Measurements from ENCODE around the gene SCO1.

Gene SCO1

GRCh38 chr17:10668775-10669174 lies 28.6 kb downstream of the SCO1 start:
- TF ChIP-seq CTCF (conservative IDR thresholded peaks at IDR 0.05; ENCODE audit: low read depth, low read length) = no peak
- no peak overlapping the region for H3K4me3 ChIP-seq (ENCODE audit: low read length)
- peak; percentile 51 for DNase-seq (ENCODE audit: low read depth)

- H3K4me3 ChIP-seq (ENCODE audit: low read length) = no peak overlapping the region
- no peak for DNase-seq (ENCODE audit: low read depth)
- no peak for TF ChIP-seq CTCF (conservative IDR thresholded peaks at IDR 0.05; ENCODE audit: low read depth, low read length)
Observed at GRCh38 chr17:10666906-10667305, 30.4 kb downstream of the SCO1 start.

- H3K4me3 ChIP-seq (ENCODE audit: low read length) = no peak overlapping the region
- TF ChIP-seq CTCF (conservative IDR thresholded peaks at IDR 0.05; ENCODE audit: low read depth, low read length) = no peak
- DNase-seq (ENCODE audit: low read depth) = no peak
Observed at GRCh38 chr17:10664571-10664970, 32.8 kb downstream of the SCO1 start.

- H3K4me3 ChIP-seq (ENCODE audit: low read length) = no peak overlapping the region
- DNase-seq (ENCODE audit: low read depth) = no peak
- TF ChIP-seq CTCF (conservative IDR thresholded peaks at IDR 0.05; ENCODE audit: low read depth, low read length) = no peak
Observed at GRCh38 chr17:10663231-10663630, 34.1 kb downstream of the SCO1 start.

GRCh38 chr17:10661437-10661836 lies 35.9 kb downstream of the SCO1 start:
- TF ChIP-seq CTCF (conservative IDR thresholded peaks at IDR 0.05; ENCODE audit: low read depth, low read length) = no peak
- DNase-seq (ENCODE audit: low read depth) = peak; percentile 39
- H3K4me3 ChIP-seq (ENCODE audit: low read length) = no peak overlapping the region

GRCh38 chr17:10657879-10658278 lies 39.5 kb downstream of the SCO1 start:
- no peak for DNase-seq (ENCODE audit: low read depth)
- no peak overlapping the region for H3K4me3 ChIP-seq (ENCODE audit: low read length)
- no peak for TF ChIP-seq CTCF (conservative IDR thresholded peaks at IDR 0.05; ENCODE audit: low read depth, low read length)

- DNase-seq (ENCODE audit: low read depth) = no peak
- no peak within 1 kb of the TSS for H3K4me3 ChIP-seq (ENCODE audit: low read length)
- no peak for TF ChIP-seq CTCF (conservative IDR thresholded peaks at IDR 0.05; ENCODE audit: low read depth, low read length)
Observed at GRCh38 chr17:10657148-10657547, 40.2 kb downstream of the SCO1 start, which contains the start of gene MYH3. Gene MYH3 (minus strand): TSS chr17:10657309. CDS start chr17:10655064, 2,245 bp downstream.

All from retinal pigment epithelial cell (primary cell).